ENCODE results near the gene C10orf88. TPM values are rescaled to one million over a fixed set of nuclear protein-coding genes. Genes with fewer than 3 reads are reported as not detected.
A peak's percentile ranks its signal among the peaks of the same experiment; 100 is the strongest.

C10orf88 gene
- total and polyA plus RNA-seq, 2 of the 8 experiments (the other 6 are each of a cell fraction or from before 2014, with no cell fraction given), result 3.2 to 11.0 TPM

- Histone ChIP-seq H2BK20ac (ENCODE audit: low read length) (no peak overlapping the region), H3K18ac (ENCODE audit: extremely low read depth, low read length) (no peak overlapping the region), H3K14ac (ENCODE audit: insufficient read length) (no peak overlapping the region), H4K5ac (ENCODE audit: insufficient read length, low read depth, low read length) (no peak overlapping the region), H3K4me2 (ENCODE audit: insufficient read depth in 1 of 2, low read depth in 2 of 2, low read length in 2 of 2) (no peak overlapping the region), H2BK15ac (ENCODE audit: low read length) (no peak overlapping the region), H3K4me1 (replicated peaks in 1 of 4; ENCODE audit: control insufficient read depth in 3 of 4, insufficient read depth in 4 of 4, low read length in 3 of 4) (no peaks in the 10 kb centered on the region), H3K9me3 (ENCODE audit: insufficient read depth in 2 of 2, low read depth in 1 of 2, low read length in 1 of 2) (no peaks in the 10 kb centered on the region; a peak in 1 of 4 replicates), H4K8ac (ENCODE audit: extremely low read depth, insufficient read depth, low read length) (no peak overlapping the region), H3K4ac (replicated peaks; ENCODE audit: insufficient read length, low read depth, low read length) (no peak overlapping the region), H3K36me3 (ENCODE audit: control insufficient read depth in 2 of 4, insufficient read depth in 4 of 4, low read length in 3 of 4) (peaks cover 2 to 23% (median 9%) of the 10 kb centered on the region in 4 experiments; a peak in 6 of 8 replicates), H3K4me3 (ENCODE audit: extremely low read depth in 1 of 4, insufficient read depth in 2 of 4, low read depth in 3 of 4, low read length in 4 of 4) (no peak overlapping the region), H2AFZ (ENCODE audit: low read length) (no peak overlapping the region), H3K79me1 (ENCODE audit: low read depth, low read length) (no peaks in the 10 kb centered on the region; the same call in 1 of the 2 replicates), H4K91ac (replicated peaks; ENCODE audit: insufficient read length, low read length) (no peak overlapping the region), H2BK5ac (ENCODE audit: low read depth, low read length) (no peak overlapping the region), H3K9ac (replicated peaks in 1 of 4; ENCODE audit: extremely low read depth in 1 of 4, low read depth in 3 of 4, low read length in 3 of 4) (peak overlapping the region in 1 of 4 experiments; percentile 34; a peak in 1 of 7 replicates), H3K56ac (replicated peaks; ENCODE audit: insufficient read length, low read depth, low read length) (no peak overlapping the region), H2BK12ac (ENCODE audit: low read depth, low read length) (no peak overlapping the region), H4K20me1 (replicated peaks in 1 of 2; ENCODE audit: control insufficient read depth in 1 of 2, insufficient read depth in 2 of 2, low read length in 2 of 2) (peaks cover 0 to 4% of the 10 kb centered on the region in 2 experiments), H3K23me2 (ENCODE audit: low read depth, low read length) (no peaks in the 10 kb centered on the region), H3K23ac (ENCODE audit: insufficient read length) (no peak overlapping the region), H3K27me3 (replicated peaks in 1 of 4; ENCODE audit: control insufficient read depth in 3 of 4, extremely low read depth in 1 of 4, insufficient read depth in 3 of 4, low read length in 3 of 4) (no peaks in the 10 kb centered on the region), H2BK120ac (replicated peaks; ENCODE audit: low read depth, low read length) (no peak overlapping the region), H2AK5ac (ENCODE audit: low read depth, low read length) (no peak overlapping the region), H3K27ac (ENCODE audit: low read depth, low read length) (no peak overlapping the region), H3K79me2 (ENCODE audit: control insufficient read depth in 1 of 2, insufficient read depth in 2 of 2, low read length in 2 of 2) (peaks cover 0 to 27% of the 10 kb centered on the region in 2 experiments; a peak in 2 of 4 replicates)
- no peak for DNase-seq (ENCODE audit: low read depth in 1 of 2, low spot score in 2 of 2)
- ChIA-PET POLR2A (ENCODE audit: partially characterized antibody) (interaction anchor here (0.8 kb wide), 1 partner anchor 10 kb away, joined by 4 read pairs; no protein-coding TSS in a partner anchor), CTCF (ENCODE audit: partially characterized antibody) (interaction anchor here (0.8 to 4.4 kb wide), 3 partner anchors 14 to 18 kb away, joined by 3 to 24 read pairs (median 5); no protein-coding TSS in a partner anchor)
- no peak for FAIRE-seq
- WGBS, 2 experiments (ENCODE audit: extremely low coverage in 1 of 2, insufficient coverage in 1 of 2, insufficient read length in 1 of 2, insufficient replicate concordance in 2 of 2, low coverage in 1 of 2, low lambda C conversion rate in 2 of 2, missing lambda C conversion rate in 1 of 2), result 84% methylated on average over 3 of the region's 3 CpGs; no CpG with 5 or more reads in 1 of the 2 experiments
- TF ChIP-seq YY1 (IDR thresholded peaks at IDR 0.05; ENCODE audit: low read depth, low read length), result no peak
- TF ChIP-seq RBBP5 (IDR thresholded peaks at IDR 0.05; ENCODE audit: borderline replicate concordance, low read depth, low read length), result no peak
- no peak for TF ChIP-seq POU5F1 (IDR thresholded peaks at IDR 0.05; ENCODE audit: low read depth, low read length)
- no peak for TF ChIP-seq KDM5A (IDR thresholded peaks at IDR 0.05; ENCODE audit: low read length)
These were observed 43.8 kb upstream of the C10orf88 start for GRCh38 chr10:122997864-122998263.
